Measurements from ENCODE around the gene ARV1. TPM values are rescaled to one million over a fixed set of nuclear protein-coding genes. Genes with fewer than 3 reads are reported as not detected.

ARV1 gene
- total and polyA plus RNA-seq, 10 donors = 11.8 to 31.6 (median 18.2) TPM

- H3K27ac ChIP-seq = peak overlapping the region in 3 of 8 donors; percentile 2 to 28 (median 18)
Observed at GRCh38 chr1:230940848-230941247, 38.0 kb upstream of the ARV1 start.

GRCh38 chr1:230943048-230943593 is 35.8 kb upstream of the ARV1 start:
- DNase-seq = no peak
- 97 to 100% (median 98%) methylated on average over 2 of the region's 2 CpGs for WGBS, 5 donors
- TF ChIP-seq POLR2AphosphoS5 (IDR thresholded peaks at IDR 0.05) = no peak
- TF ChIP-seq CTCF (IDR thresholded peaks at IDR 0.05 in 8 of 11, conservative IDR thresholded peaks at IDR 0.05 in 3 of 11) = no peak
- no peak for TF ChIP-seq POLR2A (IDR thresholded peaks at IDR 0.05)
- Histone ChIP-seq H3K27me3 (replicated peaks in 1 of 7) (no peaks in the 10 kb centered on the region), H3K4me1 (peaks cover 0 to 13% (median 0%) of the 10 kb centered on the region in 6 donors), H3K9me3 (no peaks in the 10 kb centered on the region), H3K27ac (no peak overlapping the region), H3K36me3 (peaks cover 0 to 77% (median 15%) of the 10 kb centered on the region in 6 donors), H3K4me3 (no peak overlapping the region)
- intact Hi-C loops (cut with DNase I; ENCODE audit: low total_unique reads) = no loop called here

More at GRCh38 chr1:230940848-230941247, 38.0 kb upstream of the ARV1 start:
- TF ChIP-seq POLR2A (IDR thresholded peaks at IDR 0.05) (no peak), POLR2AphosphoS5 (IDR thresholded peaks at IDR 0.05) (no peak), CTCF (IDR thresholded peaks at IDR 0.05 in 8 of 11, conservative IDR thresholded peaks at IDR 0.05 in 3 of 11) (no peak)
- Histone ChIP-seq H3K27me3 (replicated peaks in 1 of 7) (no peaks in the 10 kb centered on the region), H3K4me3 (no peak overlapping the region), H3K9me3 (no peaks in the 10 kb centered on the region), H3K4me1 (peaks cover 0 to 10% (median 0%) of the 10 kb centered on the region in 6 donors), H3K36me3 (peaks cover 0 to 80% (median 17%) of the 10 kb centered on the region in 6 donors)
- intact Hi-C loops (cut with DNase I; ENCODE audit: low total_unique reads) = no loop called here
- no peak for DNase-seq
- WGBS, 5 donors = 81 to 93% (median 88%) methylated on average over 1 of the region's 1 CpG

GRCh38 chr1:230948301-230948700 is 30.6 kb upstream of the ARV1 start:
- Histone ChIP-seq H3K27ac (no peak overlapping the region), H3K4me1 (peaks cover 0 to 16% (median 3%) of the 10 kb centered on the region in 6 donors), H3K4me3 (no peak overlapping the region), H3K36me3 (peaks cover 0 to 77% (median 14%) of the 10 kb centered on the region in 6 donors), H3K9me3 (no peaks in the 10 kb centered on the region), H3K27me3 (replicated peaks in 1 of 7) (no peaks in the 10 kb centered on the region)
- intact Hi-C loops (cut with DNase I; ENCODE audit: low total_unique reads) = no loop called here
- WGBS, 5 donors = 64 to 84% (median 76%) methylated on average over 1 of the region's 1 CpG
- DNase-seq = no peak
- TF ChIP-seq POLR2A (IDR thresholded peaks at IDR 0.05) = no peak

- Histone ChIP-seq H3K27ac (no peak overlapping the region), H3K36me3 (peaks cover 0 to 77% (median 15%) of the 10 kb centered on the region in 6 donors), H3K27me3 (replicated peaks in 1 of 7) (no peaks in the 10 kb centered on the region), H3K4me3 (no peak overlapping the region), H3K9me3 (no peaks in the 10 kb centered on the region), H3K4me1 (peaks cover 0 to 16% (median 3%) of the 10 kb centered on the region in 6 donors)
- WGBS, 5 donors = 92 to 96% (median 94%) methylated on average over 3 of the region's 3 CpGs
- no peak for DNase-seq
- intact Hi-C loops (cut with DNase I; ENCODE audit: low total_unique reads) = no loop called here
- TF ChIP-seq CTCF (IDR thresholded peaks at IDR 0.05 in 8 of 11, conservative IDR thresholded peaks at IDR 0.05 in 3 of 11) (no peak), POLR2A (IDR thresholded peaks at IDR 0.05) (no peak), POLR2AphosphoS5 (IDR thresholded peaks at IDR 0.05) (no peak)
Observed at GRCh38 chr1:230948903-230949302, 30.0 kb upstream of the ARV1 start.
